ENCODE results near the gene OTUD5. TPM values are rescaled to one million over a fixed set of nuclear protein-coding genes. Genes with fewer than 3 reads are reported as not detected.

The OTUD5 gene
- total RNA-seq, 1 experiment from 2014 or later, result 31.7 TPM

DNA sequence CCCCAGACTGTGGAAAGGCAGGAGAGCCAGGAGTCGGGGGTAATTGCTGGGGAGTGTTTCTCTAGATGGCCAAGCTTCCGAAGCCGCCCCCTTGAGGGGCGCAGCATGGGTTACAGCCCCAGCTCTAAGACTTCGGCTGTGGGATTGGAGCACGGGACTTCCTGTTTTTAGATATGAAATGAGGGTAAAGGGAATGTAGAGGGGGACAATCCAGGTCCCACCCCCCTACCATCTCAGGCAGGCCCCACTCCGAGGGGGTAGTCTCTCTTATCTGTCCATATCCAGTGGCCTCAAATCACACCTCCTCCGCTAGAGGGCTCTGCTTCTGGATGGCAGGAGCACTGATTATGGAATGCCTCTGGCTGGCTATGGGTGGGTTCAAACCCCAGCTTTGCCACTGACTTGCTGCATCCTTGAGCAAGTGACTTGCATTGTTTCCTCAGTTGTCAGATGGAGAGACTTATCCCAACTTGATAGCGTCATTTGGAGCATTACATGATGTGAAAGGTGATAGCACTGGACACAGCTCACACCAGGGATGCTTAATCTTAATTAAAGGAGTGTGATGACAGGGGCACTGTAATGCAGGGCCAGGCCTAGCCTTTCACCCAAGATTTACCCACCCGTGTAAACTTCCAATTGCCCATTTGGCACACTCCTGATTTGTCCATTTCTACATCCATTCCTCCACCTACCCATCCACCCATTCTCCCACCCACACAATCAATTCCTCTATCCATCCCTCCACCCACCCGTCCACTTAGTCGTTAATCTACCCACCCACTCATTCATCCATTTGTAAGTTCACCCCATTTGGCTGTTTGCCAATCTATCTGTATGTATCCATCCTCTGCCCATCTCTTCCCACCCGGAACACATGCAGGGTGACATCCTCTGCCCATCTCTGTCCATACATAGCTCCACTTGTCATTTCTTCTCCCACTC lies 15.1 kb upstream of the OTUD5 start:
- peak; percentile 42 for DNase-seq (ENCODE audit: low read depth)

DNA sequence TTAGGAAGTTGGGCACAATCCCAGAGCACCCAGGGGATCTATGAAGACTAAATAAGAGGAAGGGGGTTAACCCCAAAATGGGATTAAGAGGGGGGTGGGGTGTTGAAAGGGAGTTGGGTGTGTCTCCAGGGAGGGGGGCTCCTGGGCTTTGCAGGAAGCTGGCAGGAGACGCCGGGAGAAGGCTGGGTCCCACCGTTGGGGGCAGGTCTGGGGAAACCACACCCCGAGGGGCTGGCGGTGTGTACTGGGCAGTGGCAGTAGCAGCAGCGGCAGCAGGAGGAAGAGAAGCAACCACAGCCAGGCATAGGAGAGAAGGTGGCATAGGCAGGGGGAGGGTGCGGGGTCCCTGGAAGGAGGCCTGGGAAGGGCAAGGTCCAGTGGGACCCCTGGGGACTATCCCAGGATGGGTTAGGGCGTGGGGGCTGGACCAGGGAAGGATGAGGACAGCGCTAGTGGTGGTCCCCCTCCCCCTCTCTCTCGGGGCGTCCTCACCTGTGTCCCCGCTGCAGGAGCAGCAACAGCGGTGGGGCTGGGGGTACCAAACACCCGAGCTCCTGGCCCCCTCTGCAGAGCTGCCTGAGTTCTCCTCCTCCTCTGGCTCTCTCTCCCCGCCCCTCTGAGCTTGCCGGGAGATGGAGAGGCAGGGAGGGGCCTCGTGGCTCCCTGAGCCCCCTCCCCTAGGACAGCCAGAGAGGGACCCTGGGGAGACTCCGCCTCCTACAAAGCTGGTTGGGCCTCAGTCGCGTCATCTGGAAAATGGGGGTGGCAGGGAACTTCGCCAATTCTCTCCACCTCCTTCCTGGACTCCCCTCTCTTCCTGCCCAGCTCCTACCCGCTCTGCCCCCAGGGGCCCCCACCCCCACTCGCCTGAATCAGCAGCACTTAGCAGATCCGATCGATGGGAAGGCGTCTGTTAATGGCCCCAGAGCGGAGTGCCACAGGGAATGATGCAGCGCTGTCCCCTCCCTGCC lies 14.1 kb upstream of the OTUD5 start, which contains the start of gene KCND1:
Gene KCND1, minus strand, starts transcription at position 596 of the 971 bp plus-strand sequence. CDS start 1,573 bp downstream, outside the sequence.
- DNase-seq (ENCODE audit: low read depth), result peak; percentile 75

DNA sequence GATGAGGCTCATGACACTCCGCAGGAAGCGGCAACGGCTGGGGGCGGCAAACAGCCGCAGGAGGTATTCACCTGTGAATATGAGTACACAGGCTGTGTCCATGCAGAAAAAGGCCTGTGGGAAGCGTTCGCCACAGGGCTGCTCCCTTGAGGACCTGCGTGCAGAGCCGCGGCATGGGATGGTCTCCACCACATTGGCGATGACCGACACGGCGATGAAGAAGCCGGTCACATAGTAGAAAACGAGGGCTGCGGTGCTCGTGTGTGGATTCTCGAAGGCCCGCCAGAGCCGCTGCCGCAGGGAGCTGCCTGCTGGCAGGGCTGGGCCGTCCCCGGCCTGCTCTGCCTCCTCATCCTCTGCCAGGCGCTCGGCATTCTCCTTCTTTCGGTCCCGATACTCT lies 12.1 kb upstream of the OTUD5 start:
- no peak for DNase-seq (ENCODE audit: low read depth)

DNA sequence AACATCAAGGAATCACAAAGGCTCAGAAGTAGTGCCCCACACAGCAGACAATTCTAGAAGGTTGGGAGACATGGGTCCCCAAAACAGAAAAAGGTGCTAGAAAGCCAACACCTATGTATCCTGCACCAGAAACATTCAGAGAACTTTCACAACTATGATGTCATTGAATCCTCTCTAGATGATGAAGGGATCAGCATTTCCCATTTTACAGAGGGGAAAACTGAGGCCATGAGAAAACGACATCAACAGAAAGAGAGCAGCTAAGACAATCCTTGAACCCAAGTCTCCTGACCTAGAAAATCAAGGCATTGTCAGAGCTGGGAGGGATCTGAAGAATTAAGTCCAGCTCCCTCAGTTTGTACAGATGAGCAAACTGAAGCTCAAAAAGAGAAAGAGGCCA lies 11.0 kb upstream of the OTUD5 start:
- no peak for DNase-seq (ENCODE audit: low read depth)

DNA sequence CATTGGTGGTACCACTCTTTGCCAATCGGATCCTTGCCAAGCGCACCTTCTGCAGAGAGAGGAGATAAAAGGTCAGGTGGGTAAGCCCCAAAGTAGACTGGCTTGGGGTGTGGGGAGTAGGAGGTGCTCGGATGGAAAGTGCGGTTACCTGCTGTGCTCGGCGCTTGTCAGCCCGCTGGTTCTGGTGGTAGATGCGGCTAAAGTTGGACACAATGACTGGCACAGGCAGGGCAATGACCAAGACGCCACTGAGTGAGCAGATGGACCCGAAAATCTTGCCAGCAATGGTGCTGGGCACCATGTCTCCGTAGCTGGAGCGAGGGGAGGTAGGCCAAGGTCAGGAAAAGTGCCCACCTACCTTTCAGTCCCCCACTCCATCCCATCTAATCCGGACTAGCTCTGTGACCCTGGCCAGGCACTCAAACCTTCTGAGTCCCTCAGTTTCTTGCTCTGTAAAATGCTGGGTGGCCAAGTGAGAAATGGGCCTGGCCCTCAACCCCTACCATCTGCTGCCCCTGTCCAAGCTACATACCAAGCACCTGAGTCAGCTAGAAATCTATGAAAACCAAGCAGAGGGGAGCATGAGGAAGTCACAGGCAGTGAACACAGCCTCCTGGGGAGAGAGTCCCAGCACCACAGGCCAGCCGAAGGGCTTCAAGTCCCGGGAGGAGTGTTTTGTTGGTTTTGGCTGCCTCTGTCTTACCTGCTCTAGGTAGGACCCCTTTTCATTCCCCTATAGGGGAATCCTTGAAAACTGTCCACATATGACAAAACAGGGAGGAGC lies 9.6 kb upstream of the OTUD5 start:
- DNase-seq (ENCODE audit: low read depth), result peak; percentile 45

DNA sequence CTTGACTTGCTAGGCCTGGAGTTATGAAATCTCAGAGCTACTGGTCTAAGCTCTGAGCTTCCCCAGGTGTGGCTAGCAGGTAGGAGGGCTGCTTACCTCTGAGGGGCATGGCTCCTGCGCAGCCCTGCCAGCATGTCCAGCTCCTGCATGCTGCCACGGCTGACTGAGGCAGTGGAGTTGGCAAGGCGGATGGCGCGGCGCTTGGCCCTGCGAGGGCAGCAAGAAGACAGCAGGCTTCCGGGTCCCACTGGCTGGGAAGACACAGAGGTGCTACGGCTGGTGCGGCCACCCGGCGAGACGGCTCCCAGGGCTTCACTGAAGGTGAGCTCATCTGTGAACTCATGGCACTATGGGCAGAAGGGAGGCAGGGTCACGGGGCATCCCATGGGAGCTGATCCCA lies 8.6 kb upstream of the OTUD5 start:
- no peak for DNase-seq (ENCODE audit: low read depth)

DNA sequence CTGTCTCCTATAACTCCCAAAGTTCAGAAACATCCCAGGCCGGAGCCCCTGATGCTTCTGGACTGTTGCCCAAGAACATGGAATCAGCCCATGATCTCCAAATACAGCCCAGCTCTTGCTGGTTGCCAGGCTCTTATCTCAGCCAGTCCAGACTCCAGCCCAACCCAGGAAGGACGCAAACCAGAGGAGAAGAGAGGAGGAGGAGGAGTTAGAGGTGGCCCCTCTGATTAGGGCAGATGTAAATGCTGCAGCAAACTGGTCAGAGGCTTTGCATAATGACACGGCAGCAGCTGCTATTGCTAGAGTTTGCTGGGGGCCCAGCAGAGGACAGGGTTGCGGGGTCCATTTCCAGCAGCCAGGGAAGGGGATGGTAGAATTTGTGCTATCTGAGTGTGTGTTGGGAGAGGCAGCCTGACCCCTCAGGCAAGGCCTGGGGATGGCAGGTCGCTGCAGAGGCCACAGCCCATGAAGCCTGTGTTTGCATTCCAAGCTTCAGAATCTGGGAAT lies 4.2 kb upstream of the OTUD5 start:
- DNase-seq (ENCODE audit: low read depth), result no peak

DNA sequence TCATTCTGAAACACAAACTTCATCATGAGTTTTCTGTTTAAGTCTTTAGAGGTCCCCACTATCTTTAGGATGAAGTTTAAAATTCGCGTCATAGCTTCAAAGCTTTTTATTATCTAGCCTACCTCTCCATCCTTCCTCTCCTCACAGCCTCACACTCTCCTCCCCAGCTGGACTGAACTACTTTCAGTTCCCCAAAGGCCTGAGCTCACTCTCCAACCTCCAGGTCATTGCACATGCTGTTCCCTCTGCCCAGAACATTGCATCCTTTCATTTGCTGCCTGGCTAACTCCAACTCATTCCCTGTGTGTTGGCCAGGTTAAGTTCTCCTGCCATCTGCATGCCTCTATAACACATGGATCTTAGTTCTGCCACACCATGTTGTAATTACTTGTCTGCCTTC lies 2.9 kb upstream of the OTUD5 start:
- DNase-seq (ENCODE audit: low read depth), result no peak

DNA sequence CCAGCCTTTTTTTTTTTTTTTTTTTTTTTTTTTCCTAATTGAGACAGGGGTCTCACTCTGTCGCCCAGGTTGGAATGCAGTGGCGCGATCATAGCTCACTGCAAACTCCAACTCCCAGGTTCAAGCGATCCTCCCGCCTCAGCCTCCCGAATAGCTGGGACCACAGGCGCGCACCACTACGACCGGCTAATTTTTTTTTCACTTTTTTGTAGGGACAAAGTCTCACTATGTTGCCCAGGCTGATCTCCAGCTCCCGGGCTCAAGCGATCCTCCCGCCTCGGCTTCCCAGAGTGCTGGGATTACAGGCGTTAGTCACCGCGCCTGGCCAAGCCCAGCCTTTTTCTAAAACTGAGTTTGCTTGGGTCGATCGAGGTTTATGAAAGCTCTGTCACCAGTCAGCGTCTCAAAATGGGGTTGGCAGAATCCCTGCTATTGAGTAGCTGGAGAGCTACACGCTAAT lies 1.3 kb upstream of the OTUD5 start:
- peak; percentile 50 for DNase-seq (ENCODE audit: low read depth)

DNA sequence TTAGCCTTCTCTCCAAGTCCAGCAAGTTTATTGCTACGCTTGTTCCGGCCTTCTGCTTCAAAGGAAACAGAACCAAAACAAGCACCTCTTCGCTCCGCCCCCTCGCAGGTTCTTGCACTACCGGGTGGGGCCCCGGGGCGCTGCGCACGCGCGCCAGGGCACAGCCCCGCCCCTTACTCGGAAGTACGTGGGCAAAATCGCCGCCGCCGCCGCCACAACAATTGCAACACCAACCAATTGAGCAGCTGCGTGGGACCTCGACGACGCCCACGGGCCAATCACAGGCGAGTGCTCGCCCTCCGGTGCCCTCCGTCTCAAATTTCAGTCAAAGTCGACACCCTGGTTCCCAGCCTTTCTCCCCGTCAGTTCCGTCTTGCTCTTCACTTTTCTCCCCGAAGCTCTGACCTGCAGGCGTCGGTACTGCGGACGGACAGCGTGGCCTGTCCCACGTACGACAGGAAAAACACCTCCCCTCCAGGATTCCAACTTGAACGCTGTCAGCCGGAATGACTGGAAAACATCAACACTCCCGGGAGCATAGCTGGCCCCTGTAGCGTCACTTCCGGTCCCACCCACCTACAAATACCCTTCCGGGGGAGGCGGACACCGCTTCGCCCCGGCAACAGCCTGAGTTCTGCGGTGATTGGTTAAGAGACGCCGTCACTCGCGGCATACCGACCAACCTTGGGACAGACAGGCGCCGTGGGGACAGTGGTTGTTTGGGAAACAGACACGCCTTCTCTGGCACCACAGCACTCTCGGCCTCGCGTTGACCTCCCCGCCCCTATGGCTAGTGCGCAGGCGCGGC lies 624 bp upstream of the OTUD5 start:
- DNase-seq (ENCODE audit: low read depth), result peak; percentile 95

DNA sequence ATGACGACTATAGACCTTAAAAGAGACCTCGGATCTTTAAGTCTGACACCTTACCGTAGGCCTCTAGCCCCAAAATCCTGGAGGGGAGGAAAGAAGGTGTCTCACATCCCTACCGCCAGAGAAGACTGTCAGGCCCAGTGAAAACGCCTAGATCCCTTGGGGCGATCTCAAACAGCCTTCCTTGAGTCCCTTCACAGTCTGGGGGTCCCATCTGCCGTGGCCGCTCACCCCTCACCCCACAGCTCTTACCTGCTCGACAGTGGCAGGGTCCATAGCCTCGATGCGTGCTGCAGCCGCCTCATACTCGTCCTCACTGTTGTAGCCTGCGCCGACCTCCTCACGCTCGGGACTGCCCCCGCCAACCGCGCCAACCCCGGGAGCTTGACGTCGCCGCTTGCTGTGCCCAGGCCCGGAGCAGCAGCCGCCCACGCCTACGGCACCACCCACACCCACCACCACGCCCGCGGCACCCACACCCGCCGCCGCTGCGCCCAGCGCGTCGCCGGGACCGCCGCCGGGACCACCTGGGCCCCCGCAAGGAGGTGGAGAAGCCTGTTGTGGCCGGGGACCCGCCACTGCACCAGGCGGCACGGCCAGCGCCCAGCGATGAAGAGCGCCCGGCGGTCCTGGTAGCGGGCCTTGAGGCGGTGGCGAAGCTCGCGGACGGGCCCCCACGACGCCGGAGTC lies 536 bp downstream of the OTUD5 start:
- DNase-seq (ENCODE audit: low read depth), result no peak

DNA sequence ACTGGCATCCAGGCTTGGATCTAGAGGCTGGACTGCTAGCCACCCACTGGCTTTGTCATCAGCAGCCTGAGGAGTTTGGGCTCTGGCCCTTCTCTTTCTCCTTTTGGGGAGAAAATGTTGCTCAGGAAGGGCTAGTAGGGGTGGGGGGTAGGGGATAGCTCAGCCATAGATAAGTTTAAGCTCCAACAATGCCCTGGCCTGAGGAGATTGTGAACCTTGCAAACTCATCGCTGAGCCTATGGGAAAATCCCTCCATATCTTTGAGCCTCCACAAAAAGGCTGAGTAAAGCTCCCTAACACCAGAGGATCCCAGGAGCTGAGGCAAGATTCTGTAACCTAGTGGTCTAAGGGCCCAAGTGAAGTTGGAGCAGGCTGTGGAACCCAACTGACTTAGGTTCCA lies 8.8 kb downstream of the OTUD5 start:
- DNase-seq (ENCODE audit: low read depth), result no peak

DNA sequence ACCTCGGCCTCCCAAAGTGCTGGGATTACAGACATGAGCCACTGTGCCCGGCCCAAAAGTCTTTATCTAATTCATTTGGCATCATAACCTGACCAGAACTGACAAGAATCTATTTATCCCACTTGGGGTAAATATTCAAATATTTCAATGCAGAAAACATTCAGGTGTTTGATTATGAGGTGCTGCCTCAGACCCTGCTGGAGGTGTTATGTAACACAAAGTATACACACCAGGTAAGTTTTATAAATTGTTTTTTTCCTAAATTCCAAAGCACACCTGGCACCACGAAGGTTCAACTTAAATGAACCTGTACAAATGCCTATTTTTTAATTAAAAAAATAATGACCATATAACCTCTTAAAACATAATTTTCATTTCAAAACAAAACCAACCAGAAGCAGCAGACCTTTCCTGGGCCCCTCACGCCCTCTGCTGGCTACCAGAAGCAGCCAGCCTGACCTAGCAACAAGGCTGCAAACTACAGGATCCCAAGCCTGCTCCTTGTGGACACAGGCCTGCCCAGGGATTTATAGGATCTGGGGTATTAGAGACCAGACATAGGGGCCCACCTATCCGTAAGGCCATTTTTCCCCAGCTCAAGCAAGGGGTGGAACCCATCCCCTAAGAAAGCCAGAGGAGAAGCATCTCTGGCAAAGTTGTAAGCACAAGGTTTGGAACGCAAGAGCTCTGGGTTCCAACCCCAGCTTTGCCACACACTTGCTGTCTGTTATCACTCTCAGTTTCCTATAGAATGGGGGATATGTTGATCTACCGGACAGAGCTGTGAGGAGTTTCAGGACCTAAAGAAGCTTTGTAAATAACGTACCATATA lies 11.7 kb downstream of the OTUD5 start:
- peak; percentile 36 for DNase-seq (ENCODE audit: low read depth)

DNA sequence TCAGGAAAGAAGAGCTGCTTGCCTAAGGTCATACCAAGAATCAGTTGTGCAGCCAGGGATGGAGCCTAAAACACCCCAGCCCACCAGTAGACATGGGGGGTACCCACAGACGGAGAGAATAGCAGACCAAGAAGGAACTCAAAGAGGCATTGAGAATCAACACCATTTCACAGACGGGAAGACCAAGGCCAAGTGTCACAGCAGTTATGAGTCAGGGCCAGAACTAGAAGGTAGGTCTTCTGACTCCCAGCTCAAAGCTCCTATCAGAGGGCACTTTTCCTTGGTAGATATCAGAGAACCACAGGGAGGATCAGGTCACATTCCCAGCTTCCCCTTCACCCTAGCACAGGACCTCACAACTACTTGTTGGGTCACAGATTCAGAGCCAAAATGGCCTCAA lies 14.5 kb downstream of the OTUD5 start:
- DNase-seq (ENCODE audit: low read depth), result no peak

DNA sequence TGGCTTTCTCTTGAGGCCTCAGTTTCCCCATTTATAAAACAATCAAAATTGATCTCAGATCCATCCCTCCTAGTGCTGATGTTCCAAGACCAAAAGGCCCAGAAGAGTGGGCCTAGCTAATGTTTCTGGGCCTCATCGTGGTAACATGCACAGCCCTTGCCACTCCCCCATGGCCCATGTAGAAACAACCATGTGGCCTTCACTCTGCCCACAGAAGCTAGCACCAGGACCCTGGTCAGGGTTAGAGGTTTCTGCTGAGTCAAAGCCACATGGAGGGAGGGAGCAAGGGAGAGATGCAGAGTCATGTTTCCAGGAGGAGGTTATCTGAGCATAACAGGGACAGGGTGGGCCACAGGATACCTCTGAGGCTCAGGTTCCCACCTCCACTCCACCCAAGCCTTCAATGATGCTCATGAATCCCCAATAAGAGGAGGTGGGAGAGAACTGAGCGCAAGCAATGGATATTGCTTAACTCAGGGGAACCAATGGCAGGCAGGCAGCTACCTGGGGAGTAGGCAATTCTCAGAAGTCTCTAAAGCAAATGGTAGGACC lies 16.9 kb downstream of the OTUD5 start:
- DNase-seq (ENCODE audit: low read depth), result no peak

DNA sequence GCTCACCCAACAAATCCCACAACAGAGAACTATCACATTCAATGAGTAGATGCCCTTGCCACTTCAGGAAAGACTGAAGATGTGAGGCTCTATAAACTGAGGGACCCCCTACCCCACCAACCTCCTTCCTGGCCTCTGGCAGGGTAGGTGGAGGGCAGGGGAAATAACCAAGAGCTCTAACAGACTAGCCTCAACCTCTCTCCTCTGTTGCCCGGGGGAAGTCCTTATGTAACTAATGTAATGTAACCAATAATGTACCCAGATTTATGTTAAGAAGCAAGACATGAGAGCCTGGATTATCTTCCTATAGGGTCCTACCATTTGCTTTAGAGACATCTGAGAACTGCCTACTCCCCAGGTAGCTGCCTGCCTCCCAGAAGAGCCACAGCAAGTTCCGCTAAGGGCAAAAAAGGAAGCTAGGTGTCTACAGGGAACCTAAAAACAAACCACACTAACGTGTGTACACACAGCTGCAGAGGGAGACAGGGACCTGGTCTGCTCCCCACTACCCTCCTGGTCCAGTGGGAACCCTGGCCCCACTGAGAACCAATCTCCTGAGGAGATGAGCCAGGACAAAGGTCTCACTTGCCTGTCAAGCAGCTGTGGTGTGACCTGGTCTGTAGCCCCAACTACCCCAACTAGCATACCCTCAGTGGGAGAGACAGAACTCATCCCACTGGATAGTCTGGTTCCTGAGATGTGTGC lies 17.7 kb downstream of the OTUD5 start:
- no peak for DNase-seq (ENCODE audit: low read depth)

DNA sequence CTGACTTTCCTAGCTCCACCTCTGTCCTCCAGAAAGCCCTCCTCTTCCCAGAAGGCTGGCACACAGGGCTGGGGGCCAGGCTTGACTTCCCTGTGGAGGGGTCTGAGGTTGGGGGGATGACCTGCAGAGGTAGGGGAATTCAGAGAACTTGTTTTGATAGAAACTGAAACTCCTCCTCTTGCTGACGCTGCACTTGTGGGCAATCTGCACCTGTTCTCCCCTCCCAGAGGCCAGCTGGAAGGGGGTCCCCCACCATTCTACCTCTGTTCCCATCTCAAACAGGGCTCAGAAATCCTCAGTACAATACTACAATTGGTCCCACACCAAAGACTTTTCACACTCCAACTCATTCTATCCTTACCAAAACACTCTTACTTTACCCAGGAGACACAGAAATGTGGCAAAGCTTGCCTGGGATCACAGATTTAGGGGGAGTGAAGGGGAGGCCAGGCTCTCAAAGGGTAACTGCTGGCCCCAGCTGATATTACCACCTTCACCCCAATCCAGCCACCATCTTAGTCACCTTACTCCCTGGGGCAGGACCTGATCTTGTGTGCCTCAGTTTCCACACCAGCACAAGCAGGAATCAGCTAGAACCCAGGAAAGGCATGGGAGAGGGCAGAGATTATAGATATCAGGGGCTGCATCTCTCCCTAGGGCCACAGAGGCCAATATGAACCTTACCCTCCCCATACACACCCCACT lies 18.5 kb downstream of the OTUD5 start:
- DNase-seq (ENCODE audit: low read depth), result no peak
